ENCODE results near the gene FHIT.

- TF ChIP-seq POLR2A (IDR thresholded peaks at IDR 0.05; ENCODE audit: low read depth, low read length) (no peak), POLR2AphosphoS5 (IDR thresholded peaks at IDR 0.05; ENCODE audit: low read depth, low read length) (no peak)
Observed at GRCh38 chr3:60737633-60738399, 513.4 kb downstream of the FHIT start.

Data from GM12892 (cell line).